Fibroblast of lung (primary cell): ENCODE measurements around the gene HPS1.

Experiments used
- CTCF ChIP-seq, 2 donors: IDR thresholded peaks in 1 of 2; conservative IDR thresholded peaks in 1 of 2; 1 replicate in 1 of 2; 2 replicates in 1 of 2; pipeline ENCODE4 v1.5.1; 2011 to 2012; ENCODE audit warnings: low read length in 2 of 2, control low read depth in 1 of 2, inconsistent platforms in 1 of 2, low read depth in 1 of 2, mild to moderate bottlenecking in 1 of 2
- EZH2 ChIP-seq: IDR thresholded peaks from 2 replicates; pipeline ENCODE4 v1.5.1; 2012; ENCODE audit warnings: low read length, control low read depth, mild to moderate bottlenecking; ENCODE audit errors: missing control alignments

- no peak for TF ChIP-seq CTCF (conservative IDR thresholded peaks at IDR 0.05 in 1 of 2, IDR thresholded peaks at IDR 0.05 in 1 of 2; ENCODE audit: low read depth in 1 of 2, low read length in 2 of 2)
- TF ChIP-seq EZH2 = no peak
Observed at GRCh38 chr10:98478430-98479222, 31.9 kb upstream of the HPS1 start.
